Brain microvascular endothelial cell (primary cell): Measurements from ENCODE around the gene GPR152.
A peak's percentile ranks its signal among the peaks of the same experiment; 100 is the strongest.

Experiments used
- DNase-seq: peaks from one replicate; pipeline ENCODE4 v3.0.0-alpha.2; 2020
- H3K27ac ChIP-seq: fragments of 250-450 bp; sonication (Bioruptor Pico); 2 replicates; pipeline ENCODE4 v1.5.1; 2020; ENCODE audit warnings: mild to moderate bottlenecking, moderate library complexity
- H3K27me3 ChIP-seq: fragments of 250-450 bp; sonication (Bioruptor Pico); replicated peaks from 2 replicates; pipeline ENCODE4 v1.5.1; 2020; ENCODE audit warnings: mild to moderate bottlenecking
- H3K36me3 ChIP-seq: fragments of 250-450 bp; sonication (Bioruptor Pico); replicated peaks from 2 replicates; pipeline ENCODE4 v1.5.1; 2020; ENCODE audit warnings: mild to moderate bottlenecking
- H3K4me3 ChIP-seq: 2 replicates; pipeline ENCODE4 v1.5.1; 2011; ENCODE audit warnings: low read depth, mild to moderate bottlenecking, control low read depth, low read length, moderate library complexity
- in situ Hi-C: cut with HindIII; loops from 2 replicates; pipeline ENCODE4 v1.10.0; 2017; ENCODE audit warnings: low sequenced_read_pairs, low pct_ligation_motif_present
- TF ChIP-seq, protein P1 (sequence below): IDR thresholded peaks from 2 replicates; pipeline ENCODE4 v1.5.1; 2011; ENCODE audit warnings: low read depth, mild to moderate bottlenecking, moderate library complexity, low read length, control low read depth, inconsistent platforms; ENCODE audit errors: missing control alignments

The GPR152 gene

DNA sequence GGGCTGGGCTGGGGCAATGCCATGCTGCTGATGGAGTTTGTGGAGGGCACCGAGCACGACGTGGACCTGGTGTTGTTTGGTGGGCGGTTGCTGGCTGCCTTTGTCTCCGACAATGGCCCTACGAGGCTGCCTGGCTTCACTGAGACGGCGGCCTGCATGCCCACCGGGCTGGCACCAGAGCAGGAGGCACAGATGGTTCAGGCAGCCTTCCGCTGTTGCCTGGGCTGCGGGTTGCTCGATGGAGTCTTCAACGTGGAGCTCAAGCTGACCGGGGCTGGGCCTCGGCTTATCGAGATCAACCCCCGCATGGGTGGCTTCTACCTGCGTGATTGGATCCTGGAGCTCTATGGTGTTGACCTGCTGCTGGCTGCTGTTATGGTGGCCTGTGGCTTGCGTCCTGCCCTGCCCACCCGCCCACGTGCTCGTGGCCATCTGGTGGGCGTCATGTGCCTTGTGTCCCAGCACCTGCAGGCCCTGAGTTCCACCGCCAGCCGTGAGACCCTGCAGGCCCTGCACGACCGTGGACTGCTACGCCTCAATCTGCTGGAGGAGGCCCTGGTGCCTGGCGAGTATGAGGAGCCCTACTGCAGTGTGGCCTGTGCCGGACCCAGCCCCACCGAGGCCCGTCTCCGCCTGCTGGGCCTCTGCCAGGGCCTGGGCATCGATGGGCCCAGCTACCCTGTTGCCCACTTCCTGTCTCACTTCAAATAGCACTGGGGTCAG, 28.5 kb downstream of the GPR152 start:
- H3K27ac ChIP-seq, result no peak overlapping the region
- in situ Hi-C loops, result no loop called here
- H3K36me3 ChIP-seq, result no peaks in the 10 kb centered on the region

DNA sequence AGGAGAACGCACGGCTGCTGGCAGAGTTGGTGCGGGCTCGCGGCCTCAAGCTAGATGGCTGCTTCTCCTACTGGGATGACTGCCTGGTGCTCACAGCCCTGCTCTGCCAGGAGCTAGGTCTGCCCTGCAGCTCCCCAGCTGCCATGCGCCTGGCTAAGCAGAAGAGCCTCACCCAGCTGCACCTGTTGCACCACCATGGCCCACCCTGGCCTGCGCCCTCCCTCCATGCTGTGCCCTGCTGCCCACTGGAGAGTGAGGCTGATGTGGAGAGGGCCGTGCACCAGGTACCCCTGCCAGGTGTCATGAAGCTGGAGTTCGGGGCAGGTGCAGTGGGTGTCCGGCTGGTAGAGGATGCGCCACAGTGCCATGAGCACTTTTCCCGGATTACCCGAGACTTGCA, 29.1 kb downstream of the GPR152 start:
- in situ Hi-C loops, result no loop called here
- TF ChIP-seq, protein P1, sequence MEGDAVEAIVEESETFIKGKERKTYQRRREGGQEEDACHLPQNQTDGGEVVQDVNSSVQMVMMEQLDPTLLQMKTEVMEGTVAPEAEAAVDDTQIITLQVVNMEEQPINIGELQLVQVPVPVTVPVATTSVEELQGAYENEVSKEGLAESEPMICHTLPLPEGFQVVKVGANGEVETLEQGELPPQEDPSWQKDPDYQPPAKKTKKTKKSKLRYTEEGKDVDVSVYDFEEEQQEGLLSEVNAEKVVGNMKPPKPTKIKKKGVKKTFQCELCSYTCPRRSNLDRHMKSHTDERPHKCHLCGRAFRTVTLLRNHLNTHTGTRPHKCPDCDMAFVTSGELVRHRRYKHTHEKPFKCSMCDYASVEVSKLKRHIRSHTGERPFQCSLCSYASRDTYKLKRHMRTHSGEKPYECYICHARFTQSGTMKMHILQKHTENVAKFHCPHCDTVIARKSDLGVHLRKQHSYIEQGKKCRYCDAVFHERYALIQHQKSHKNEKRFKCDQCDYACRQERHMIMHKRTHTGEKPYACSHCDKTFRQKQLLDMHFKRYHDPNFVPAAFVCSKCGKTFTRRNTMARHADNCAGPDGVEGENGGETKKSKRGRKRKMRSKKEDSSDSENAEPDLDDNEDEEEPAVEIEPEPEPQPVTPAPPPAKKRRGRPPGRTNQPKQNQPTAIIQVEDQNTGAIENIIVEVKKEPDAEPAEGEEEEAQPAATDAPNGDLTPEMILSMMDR, result no peak
- Histone ChIP-seq H3K4me3 (no peak overlapping the region), H3K36me3 (no peaks in the 10 kb centered on the region), H3K27ac (no peak overlapping the region), H3K27me3 (no peaks in the 10 kb centered on the region)
- no peak for DNase-seq

More for the DNA sequence above, 28.5 kb downstream of the GPR152 start:
- Histone ChIP-seq H3K4me3 (no peak overlapping the region), H3K27me3 (no peaks in the 10 kb centered on the region)
- TF ChIP-seq, protein P1, result no peak
- DNase-seq, result no peak

DNA sequence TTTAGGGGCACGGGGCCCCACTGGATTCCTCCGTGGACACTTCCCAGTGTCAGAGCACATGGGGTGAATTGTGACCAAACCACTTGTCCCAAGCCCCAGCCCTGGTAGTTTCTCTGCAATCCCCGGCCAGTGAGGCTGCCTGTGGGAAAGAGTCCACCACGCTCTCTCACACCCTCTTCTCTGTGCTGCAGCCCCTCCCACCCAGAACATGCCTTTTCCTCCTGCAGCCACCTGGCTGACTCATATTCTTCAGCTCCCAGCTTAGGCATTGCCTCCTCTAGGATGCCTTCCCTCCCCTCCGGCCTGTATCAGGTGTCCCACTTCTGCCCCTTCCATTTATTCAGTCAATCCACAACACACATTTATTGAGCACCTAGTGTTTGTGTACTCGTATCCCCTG, 29.6 kb downstream of the GPR152 start:
- in situ Hi-C loops, result no loop called here
- H3K36me3 ChIP-seq, result no peaks in the 10 kb centered on the region
- no peaks in the 10 kb centered on the region for H3K27me3 ChIP-seq
- H3K4me3 ChIP-seq, result no peak overlapping the region
- H3K27ac ChIP-seq, result no peak overlapping the region
- TF ChIP-seq, protein P1, result no peak
- DNase-seq, result no peak

DNA sequence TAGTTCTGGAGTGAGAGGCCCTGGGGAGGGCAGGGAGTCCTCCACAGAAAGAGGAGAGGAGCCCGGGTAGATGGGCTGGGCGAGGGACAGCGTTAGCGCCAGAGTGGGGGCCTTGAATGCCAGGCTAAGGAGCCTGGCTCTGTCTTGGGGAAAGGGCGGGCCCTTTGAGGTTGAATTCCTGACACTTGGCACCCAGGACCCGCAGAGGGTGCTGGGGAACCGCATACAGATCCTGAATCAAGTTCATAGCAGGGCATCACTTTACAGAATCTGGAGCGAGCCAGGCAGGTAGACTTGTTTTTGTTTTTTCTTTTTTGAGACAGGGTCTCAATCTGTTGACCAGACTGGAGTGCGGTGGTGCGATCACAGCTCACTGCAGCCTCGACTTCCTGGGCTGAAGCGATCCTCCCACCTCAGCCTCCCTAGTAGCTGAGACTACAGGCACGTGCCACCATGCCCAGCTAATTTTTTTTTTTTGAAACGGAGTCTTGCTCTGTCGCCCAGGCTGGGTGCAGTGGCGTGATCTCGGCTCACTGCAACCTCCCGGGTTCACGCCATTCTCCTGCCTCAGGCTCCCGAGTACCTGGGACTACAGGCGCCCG, 31.0 kb downstream of the GPR152 start:
- TF ChIP-seq, protein P1, result no peak
- H3K27me3 ChIP-seq, result no peaks in the 10 kb centered on the region
- H3K36me3 ChIP-seq, result no peaks in the 10 kb centered on the region
- peak overlapping the region; percentile 31 for H3K4me3 ChIP-seq
- H3K27ac ChIP-seq, result no peak overlapping the region
- in situ Hi-C loops, result no loop called here
- DNase-seq, result no peak

DNA sequence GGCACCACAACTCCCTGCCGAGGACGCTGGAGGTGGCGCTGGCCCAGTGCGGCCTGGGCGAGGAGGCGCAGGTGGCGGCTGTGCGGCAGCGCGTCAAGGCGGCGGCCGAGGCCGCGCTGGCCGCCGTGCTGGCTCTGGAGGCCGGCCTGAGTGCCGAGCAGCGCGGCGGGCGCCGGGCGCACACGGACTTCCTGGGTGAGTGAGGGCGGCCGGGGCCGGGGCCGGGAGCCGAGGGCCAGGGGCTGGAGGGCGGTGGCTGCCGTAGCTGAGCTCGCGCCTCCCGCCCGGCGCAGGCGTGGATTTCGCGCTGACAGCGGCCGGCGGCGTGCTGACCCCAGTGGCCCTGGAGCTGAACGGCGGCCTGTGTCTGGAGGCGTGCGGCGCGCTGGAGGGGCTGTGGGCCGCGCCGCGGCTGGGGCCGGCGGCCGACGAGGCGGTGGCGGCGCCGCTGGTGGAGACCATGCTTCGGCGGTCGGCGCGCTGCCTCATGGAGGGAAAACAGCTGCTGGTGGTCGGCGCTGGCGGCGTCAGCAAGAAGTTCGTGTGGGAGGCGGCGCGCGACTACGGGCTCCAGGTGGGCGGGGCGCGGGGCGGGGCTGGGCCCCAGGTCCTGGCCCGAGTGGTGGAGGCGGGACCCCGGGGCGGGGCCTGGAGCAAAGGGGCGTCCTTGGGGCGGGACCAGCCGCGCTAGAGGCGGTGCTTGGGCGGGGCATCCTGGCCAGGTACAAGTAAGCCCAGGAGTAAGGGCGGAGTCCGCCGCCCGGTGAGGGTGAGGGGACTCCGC, 31.7 kb downstream of the GPR152 start:
- TF ChIP-seq, protein P1, result no peak
- in situ Hi-C loops, result no loop called here
- H3K36me3 ChIP-seq, result no peaks in the 10 kb centered on the region
- H3K27me3 ChIP-seq, result no peaks in the 10 kb centered on the region
- DNase-seq, result peak; percentile 88
- peak overlapping the region; percentile 47 for H3K4me3 ChIP-seq
- H3K27ac ChIP-seq, result peak overlapping the region; percentile 49
